GM21367 (cell line): ENCODE results near the gene PLEKHJ1.
"Not testable (repeated sequence)": the region's sequence is repeated elsewhere in the genome, so short reads cannot be mapped to it uniquely, and the experiment has no call there.

Source experiments
- ATAC-seq: cut with Tn5 transposase; IDR thresholded peaks from one replicate; pipeline ENCODE4 v1.9.1; 2021; ENCODE audit not compliant: unreplicated experiment

PLEKHJ1 gene

DNA sequence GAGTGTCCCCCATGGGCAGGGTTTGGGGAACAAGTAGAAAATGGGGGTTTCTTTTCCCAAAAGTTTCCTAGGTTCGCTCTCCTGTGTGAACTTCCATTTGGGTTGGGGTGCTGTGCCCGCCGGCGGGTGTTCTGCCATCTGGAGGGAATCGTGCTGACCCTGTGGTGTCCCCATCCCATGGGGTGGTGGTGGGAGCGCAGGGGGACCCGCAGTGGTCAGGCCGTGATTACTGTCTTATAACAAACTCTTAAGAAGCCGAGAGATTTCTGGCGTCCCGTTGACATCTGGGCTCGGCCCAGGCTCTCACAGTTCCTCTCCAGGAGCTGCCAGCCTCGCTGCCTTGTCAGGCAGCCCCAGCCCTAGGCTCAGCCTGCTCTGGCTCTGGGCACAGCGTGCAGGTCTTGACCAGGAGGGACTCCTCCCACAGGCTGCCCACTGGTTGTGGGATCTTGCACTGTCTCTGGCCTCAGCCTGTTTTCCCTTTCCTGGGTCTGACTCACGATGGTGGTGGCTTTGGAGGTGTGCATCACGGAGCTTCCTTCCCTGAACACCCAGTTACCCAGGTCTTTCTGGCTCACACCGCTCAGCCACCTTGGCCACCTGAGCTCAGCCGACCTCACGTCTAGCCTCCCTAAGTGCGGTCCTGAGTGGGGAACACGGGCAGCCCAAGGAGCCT is 34.5 kb downstream of the PLEKHJ1 start:
- ATAC-seq: no peak

DNA sequence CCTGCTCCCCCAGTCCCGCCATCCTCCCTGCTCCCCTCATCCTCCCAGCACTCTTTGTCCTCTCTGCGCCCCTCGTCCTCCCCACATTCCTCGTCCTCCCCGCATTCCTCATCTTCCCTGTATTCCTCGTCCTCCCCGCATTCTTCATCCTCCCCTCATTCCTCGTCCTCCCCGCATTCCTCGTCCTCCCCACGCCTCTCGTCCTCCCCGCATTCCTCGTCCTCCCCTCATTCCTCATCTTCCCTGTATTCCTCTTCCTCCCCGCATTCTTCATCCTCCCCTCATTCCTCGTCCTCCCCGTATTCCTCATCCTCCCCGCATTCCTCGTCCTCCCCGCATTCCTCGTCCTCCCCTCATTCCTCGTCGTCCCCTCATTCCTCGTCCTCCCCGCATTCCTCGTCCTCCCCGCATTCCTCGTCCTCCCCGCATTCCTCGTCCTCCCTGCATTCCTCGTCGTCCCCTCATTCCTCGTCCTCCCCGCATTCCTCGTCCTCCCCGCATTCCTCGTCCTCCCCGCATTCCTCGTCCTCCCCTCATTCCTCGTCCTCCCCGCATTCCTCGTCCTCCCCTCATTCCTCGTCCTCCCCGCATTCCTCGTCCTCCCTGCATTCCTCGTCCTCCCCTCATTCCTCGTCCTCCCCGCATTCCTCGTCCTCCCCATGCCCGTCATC is 35.4 kb downstream of the PLEKHJ1 start:
- not testable (repeated sequence) for ATAC-seq

DNA sequence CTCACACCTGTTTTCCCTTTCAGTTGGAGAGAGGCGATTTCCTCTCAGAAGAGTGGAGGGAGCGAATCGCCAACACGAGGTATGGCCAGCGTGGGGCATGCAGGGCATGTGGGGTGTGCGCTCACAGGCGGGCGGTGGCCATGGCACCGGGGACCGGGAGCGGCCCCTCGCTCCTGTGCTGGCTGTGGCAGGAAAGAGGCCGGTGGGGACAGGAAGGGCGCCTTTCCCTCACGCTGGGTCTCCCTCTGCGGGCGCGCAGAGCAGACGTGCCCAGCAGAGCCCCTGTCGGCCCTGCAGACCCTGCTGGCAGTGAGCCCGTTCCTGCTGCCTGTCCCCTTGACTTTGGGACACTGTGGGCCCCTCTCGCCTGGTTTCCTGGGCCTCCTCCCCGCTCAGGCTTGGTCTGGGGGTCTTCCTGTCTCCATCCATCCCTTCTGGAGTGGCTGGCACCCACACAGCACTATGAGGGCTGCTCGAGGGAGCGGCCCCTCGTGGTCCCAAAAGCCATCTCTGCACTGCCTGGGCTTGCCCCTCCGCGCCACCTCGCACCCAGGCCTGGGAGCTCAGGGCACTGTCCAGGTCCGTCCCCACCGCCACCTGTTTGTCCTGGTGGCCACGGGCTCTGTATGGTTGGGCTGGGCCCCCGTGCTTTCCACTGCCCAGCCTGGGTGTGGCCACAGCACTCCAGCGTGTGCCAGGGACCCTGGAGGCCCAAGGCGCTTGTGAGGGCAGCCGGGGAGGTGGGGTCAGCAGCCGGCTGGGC is 36.1 kb downstream of the PLEKHJ1 start:
- no peak for ATAC-seq

DNA sequence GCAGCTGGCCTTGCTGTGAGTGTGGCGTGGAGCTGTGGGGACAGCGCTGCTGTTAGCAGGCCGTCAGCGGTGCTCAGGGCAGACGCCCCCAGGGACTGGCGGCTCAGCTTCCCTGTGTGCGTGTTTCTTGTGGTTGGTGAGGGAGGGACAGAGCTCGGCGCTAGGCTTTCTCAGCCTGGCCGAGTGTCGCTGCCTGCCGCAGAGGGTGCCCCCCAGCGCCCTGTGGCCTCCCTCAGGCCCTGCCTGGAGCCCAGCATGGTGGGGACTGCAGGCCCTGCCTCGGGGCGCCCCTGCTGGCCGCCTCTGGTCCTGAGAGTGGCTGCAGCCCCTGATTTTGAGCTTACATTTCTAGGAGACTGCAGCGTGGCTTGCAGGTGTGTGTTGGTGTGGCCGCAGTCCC is 36.9 kb downstream of the PLEKHJ1 start:
- no peak for ATAC-seq

DNA sequence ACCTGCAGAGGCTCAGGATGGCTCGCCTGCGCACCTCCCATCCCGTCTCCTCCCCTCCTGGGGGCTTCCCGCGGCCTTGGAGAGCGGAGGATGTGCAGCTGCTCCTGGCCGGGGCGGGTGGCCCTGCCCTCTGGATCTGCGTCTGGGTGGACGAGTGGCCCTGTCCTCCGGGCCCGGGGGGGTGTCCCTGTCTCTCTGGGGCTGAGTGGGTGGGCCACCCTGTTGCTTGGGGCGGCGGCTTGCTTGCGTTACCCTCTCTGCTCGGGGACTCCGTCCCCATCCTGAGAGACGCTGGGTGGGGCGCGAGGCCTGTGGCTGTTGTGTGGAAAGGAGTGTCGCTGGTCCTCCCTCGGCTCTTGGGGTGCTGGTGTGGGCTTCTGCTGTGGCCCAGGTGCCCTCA is 37.8 kb downstream of the PLEKHJ1 start:
- ATAC-seq: no peak

DNA sequence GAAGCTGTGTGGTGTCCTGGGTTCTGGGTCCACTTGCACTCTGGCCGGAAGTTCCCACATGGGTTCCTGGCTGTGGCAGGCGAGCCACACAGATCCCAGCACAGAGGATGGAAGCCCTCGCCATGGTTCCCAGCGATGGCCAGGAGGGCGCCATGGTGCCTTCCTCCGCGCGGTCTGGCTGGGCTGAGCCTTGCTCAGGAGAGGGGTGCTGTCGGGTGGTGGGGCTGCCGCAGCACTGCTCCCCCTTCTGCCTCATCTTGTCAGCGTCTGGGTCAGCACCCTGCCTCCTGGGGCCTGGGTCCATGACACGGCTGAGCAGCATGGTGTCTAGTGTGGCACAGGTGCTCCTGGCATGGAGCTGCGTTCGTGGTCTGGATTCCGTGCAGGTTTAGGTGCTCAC is 38.9 kb downstream of the PLEKHJ1 start:
- no peak for ATAC-seq

DNA sequence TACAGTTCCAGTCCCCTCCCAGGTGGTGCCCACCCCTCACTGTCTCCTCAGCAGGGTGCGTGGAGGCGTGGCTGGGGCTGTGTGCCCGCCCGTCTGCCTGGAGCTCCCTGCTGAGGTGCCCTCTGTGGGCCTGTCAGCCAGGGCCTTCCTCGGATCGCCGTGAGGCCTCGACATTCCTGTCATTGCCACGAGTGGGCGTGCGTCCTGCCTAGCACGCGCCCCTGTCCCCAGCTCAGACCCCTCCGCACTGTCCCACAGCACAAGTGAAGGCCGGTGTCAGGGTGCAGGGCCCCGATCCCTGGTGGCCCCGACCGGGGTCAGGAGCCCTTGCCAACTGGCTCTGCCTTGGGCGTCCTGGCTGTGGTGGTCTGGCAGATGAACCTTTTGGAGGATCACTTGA is 40.2 kb downstream of the PLEKHJ1 start:
- ATAC-seq: no peak

DNA sequence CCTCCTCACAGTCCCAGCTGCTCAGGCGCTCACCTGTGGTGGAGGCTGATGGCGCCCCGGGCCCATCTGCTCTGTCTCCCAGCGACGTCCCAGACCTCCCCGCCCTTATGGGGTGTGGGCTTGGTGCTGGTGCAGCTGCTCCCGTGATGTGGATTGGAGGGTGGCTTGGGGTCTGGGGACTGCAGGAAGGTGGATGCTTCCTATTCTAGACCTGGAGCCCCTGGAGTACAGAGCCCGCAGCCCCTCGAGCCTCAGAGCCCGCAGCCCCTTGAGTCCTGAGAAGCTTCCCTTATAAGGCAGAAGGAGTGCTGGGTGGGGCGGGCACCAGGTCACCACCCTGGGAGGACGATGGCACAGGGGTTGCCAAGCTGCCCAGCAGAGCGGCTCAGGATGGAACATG is 40.8 kb downstream of the PLEKHJ1 start:
- ATAC-seq: no peak

DNA sequence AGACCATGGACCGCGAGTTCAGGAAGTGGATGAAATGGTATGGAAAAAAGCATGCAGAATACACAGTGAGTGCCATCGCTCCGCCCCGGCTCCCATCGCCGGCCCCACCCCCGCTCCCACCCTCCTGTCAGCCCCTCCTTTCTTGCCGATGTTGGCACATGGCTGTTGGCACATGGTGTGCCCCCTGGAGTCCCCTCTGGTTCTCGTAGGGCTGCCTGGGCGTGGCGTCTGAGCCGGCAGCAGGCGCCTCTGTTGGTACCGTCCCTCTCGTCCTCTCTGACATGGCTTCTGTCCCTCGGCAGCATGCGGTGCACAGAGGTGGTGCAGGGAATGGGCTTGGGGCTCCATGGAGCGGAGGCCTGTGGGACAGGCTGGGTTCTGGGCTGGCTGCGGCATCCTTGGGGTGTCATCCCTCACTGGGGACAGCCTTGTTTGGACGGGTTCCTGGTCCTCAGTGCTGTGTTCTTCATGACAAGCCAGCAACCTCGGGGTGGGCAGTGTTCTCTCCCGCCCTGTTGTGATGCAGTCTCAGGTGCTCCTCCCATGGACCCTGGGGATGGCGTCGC is 41.5 kb downstream of the PLEKHJ1 start:
- no peak for ATAC-seq

DNA sequence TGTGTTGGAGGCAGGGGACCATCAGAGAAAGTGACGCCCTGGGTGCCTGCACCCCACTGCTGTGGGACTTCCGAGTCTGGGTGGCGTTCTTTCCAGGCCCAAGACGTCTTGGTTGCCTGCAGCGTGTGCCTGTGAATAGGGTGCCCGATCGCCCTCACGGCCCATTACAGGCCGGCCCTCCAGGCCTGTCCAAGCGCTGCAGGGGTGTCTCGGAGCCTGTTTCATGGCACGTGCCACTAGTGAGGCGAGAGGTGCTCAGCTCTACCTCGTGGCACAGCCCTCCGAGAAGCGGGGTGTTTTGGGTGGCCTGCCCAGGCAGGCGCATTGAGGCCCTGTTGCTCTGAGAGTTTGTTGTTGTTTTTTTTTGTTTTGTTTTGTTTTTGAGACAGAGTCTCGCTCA is 42.3 kb downstream of the PLEKHJ1 start:
- no peak for ATAC-seq

DNA sequence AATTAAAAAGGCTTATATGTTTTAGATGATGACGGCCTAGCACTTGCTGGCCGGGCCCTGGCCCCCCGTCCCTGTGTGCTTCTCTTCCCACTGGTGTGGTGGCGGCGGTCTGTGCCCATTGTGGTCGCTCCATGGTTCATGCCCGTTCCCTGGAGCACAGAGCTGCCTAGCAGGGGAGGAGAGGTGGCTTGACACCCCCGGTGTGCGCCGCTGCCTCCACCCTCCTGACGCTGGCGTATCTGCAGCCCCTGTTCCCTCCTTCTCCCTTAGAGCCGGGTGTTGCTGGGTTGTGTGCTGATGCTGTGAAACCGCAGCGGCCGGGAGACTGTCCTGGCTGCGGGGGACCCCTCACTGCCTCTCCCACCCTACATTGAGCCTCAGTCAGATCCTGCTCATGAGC is 43.3 kb downstream of the PLEKHJ1 start:
- no peak for ATAC-seq

DNA sequence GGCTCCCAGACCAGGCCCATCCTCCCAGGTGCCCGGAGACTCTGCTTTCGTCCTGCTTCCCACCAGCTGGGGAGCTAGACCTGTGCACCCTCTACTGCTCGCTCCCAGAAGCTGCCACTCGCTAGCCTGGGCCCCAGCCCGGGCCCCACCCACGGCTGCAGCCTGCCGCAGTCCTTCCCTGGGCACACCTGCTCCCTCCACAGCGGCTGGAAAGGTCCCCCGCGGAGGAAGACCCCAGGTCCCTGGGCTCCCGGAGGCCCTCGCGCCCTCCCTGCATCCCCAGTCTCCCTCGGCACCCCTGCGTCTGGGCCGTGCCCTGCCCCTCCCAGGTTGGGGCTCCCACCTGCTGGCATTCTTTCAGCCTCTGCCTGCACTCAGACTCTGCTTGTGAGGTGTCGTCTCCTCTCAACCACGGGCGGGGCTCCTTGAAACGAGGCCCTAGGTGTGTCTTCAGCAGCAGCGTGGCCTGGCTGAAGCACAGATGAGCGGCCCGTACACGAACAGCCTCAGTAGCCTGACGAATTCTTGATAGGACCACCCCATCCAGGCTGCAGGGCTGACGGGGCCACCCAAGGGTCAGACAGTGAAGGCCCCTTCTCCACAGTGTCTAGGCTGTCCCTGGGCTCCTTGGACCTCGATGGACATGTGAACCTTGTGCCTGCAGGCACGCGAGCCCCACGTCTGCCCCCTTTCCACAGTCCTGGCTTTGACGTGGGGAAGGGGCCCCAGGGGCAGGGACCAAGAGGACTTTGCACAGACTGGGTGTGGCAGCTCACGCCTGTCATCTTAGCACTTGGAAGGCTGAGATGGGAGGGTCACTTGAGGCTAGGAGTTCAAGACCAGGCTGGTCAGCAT is 44.4 kb downstream of the PLEKHJ1 start:
- no peak for ATAC-seq

DNA sequence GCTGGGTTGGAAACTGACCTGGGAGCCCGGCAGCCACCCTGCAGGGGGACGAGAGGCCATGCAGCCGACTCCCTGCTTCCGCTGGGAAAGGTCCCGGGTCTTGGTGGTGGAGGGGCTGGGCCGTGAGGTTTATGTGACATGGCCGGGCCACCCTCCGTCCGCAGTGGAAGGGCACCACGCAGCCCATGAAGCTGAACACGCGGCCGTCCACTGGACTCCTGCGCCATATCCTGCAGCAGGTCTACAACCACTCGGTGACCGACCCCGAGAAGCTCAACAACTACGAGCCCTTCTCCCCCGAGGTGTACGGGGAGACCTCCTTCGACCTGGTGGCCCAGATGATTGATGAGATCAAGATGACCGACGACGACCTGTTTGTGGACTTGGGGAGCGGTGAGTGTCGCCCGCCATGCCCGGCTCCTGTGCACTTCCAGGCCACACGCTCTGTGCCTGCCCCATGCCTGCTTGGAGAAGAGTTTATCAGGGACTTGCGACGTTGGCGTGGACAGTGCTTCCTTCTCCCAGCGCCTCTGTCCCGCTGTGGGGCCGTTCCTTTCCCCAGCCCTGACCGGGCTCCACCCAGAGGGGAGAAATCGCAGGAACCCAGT is 45.2 kb downstream of the PLEKHJ1 start:
- no peak for ATAC-seq

DNA sequence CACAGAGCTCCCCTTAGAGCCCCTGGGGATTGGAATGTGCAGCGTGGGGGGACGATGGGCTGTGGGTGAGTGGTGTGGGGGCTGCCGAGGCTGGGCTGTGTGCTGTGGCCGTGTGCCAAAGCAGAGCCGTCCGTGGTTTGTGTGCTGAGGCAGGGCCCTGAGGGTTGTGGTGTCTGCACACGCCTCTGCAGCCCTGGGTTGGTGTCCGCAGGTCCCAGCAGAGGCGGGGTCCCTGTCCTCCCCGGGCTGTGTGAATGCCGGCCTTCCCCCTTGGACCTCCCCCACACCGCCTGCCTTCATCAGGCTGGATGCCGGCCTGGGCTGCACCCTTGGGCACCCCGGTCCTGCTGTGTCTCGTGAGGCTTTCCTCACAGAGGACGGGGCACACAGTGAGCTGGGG is 46.2 kb downstream of the PLEKHJ1 start:
- no peak for ATAC-seq

DNA sequence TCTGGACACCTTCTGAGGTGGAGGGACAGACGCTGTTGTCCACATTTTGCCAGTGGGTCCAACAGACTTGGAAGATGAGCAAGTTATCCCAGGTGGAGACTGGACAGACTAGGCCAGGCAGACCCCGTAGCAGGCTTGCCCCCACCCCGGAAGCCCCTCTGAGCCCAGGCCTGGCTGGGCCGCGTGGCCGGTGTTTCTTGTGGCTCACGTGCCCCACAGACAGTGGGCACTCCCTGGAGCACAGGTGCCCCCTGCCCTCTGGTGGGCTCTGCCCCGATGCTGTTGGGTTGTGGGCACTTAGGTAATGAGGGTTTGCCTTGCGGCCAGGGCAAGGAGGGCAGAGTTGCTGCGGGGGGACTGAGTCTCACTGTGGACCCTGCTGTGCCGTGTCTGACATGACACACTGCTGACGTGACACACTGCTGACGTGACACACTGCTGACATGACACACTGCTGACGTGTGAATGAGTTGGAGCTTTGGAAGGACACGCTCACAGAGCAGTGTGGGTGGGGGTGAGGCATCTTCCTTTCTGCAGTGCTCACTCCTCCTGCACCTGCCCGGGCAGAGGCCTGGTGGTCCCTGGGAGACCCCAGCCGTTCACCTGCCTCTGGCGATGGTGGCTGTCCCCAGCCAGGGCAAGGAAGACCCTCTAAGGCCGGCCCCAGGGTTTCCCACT is 47.3 kb downstream of the PLEKHJ1 start:
- ATAC-seq: no peak

DNA sequence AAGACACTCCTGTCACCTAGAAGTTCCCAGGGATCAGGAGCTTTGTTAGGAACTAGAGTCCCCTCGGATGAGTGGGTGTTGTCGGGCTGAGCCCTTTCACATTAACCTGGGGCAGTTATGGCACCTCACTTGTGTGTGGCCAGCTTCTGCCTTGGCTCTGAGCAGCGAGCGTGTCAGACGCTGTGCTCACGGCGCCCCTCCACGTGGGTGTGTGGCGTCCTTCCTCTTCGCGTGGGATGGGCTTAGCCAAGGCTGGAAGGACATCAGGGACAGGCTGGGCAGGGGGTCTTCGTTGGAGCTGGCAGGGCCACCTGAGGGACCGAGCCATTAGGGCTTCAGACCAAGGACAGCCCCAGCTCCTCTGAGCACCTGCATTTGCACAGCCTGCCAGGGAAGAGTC is 49.0 kb downstream of the PLEKHJ1 start:
- ATAC-seq: no peak

DNA sequence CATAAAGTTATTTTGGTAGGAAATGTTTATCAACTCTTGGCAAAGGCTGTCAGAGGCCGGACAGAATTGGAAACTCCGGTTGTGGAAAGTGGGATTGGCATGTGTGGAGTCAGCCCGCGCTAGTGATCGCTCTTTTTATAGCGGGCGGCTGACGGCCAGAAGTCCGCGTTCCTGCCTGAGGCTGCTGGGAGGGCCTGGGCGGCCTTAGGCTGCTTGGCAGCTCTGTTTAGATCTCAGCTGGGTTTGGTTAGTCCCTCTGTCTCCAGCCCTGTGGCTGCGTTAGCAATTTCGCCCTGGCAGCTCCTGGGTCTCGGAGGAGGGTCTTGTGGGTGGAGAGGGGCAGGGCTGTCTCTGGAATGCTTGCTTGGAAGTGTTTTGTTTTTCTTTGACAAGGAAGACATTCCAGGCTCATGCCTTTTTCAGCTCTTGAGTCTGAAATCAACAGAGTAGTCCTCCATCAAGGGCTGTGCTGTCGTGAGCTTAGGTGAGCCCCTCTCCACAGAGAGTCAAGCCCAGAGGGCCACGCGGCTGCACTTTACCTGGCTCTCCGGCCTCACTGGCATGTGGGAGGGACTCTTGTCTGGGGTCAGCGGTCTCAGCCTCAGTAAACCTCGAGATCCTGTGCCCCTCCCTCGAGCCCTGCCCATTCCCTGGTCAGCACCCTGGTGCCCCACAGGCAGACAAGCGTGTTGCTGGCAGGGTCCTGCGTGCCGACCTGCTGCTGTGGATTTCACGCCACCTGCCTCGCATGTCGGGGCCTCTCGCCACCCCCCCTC is 49.9 kb downstream of the PLEKHJ1 start:
- ATAC-seq: no peak

DNA sequence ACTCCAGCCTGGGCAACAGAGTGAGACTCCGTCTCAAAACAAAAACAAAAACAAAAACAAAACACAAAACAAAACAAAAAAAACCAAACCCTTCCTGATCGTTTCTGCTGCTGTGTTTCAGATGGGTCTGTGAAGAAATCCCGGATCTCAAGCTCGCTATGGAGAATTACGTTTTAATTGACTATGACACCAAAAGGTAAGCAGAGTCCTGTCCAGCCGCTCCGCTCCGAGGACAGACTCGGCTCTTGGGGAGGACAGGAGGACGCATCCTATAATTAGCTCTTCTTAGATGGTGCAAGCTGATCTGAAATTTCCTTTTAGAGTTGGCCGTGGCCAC is 50.4 kb downstream of the PLEKHJ1 start:
- no peak for ATAC-seq

DNA sequence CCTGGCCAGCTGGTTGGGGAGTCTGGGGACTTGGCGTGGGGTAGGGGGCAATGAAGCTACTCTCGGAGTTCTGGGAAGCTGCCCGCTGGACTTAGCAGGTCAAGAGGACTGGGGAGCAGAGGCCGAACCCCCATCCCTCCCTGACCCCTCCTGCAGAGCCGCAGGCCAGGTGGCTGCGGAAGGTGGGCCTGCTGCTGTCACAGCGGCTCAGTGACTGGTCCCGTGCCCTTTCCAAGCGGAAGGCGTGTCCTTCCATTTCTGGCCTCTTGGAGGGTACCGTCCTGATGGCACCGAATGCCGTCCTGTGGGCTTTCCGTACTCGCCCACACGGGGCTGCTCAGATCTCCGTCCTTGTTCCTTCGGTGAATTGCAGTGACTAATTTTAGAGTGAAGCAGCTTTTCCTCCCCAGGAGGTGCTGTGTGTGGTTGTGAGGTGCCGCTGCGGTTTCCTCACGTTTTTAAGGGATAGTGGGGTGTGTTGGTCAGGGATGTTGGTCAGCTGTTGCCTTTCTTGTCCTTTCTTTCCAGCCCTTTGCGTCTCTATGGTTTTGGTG is 51.6 kb downstream of the PLEKHJ1 start:
- ATAC-seq: no peak
